Measurements from ENCODE around the gene STK39. TPM values are rescaled to one million over a fixed set of nuclear protein-coding genes. Genes with fewer than 3 reads are reported as not detected.

STK39 gene
- total RNA-seq, 1 donor from 2014 or later = 31.9 TPM

DNA sequence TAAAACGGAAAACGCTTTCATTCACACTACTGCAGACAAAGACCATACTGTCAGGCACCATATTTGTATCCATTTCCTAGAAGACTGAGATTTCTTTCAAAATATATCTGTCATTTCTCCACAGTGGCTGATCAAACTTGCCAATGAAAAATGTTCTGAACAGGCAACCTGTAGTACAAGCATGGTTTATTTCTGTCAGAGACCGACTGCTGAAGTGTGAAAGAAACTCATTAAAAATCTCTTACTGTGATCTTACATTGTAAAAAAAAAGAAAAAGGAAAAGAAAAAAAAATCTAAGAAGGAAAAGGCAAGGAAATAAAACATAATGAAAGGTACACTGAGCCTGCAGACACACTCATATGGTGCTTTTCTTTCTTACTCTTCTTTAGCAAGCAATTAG lies 184.5 kb downstream of the STK39 start:
- DNase-seq (ENCODE audit: low spot score) = no peak
- TF ChIP-seq, protein P1, sequence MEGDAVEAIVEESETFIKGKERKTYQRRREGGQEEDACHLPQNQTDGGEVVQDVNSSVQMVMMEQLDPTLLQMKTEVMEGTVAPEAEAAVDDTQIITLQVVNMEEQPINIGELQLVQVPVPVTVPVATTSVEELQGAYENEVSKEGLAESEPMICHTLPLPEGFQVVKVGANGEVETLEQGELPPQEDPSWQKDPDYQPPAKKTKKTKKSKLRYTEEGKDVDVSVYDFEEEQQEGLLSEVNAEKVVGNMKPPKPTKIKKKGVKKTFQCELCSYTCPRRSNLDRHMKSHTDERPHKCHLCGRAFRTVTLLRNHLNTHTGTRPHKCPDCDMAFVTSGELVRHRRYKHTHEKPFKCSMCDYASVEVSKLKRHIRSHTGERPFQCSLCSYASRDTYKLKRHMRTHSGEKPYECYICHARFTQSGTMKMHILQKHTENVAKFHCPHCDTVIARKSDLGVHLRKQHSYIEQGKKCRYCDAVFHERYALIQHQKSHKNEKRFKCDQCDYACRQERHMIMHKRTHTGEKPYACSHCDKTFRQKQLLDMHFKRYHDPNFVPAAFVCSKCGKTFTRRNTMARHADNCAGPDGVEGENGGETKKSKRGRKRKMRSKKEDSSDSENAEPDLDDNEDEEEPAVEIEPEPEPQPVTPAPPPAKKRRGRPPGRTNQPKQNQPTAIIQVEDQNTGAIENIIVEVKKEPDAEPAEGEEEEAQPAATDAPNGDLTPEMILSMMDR (IDR thresholded peaks at IDR 0.05) = no peak
- Mint-ChIP-seq H3K4me3 (ENCODE audit: unreplicated experiment) (no peak overlapping the region), H3K27ac (ENCODE audit: unreplicated experiment) (no peak overlapping the region), H3K4me1 (ENCODE audit: low read depth) (peaks cover 27% of the 10 kb centered on the region), H3K36me3 (ENCODE audit: low read depth) (peaks cover 17% of the 10 kb centered on the region), H3K9me3 (ENCODE audit: low read depth) (no peaks in the 10 kb centered on the region), H3K27me3 (ENCODE audit: low read depth) (no peaks in the 10 kb centered on the region)

DNA sequence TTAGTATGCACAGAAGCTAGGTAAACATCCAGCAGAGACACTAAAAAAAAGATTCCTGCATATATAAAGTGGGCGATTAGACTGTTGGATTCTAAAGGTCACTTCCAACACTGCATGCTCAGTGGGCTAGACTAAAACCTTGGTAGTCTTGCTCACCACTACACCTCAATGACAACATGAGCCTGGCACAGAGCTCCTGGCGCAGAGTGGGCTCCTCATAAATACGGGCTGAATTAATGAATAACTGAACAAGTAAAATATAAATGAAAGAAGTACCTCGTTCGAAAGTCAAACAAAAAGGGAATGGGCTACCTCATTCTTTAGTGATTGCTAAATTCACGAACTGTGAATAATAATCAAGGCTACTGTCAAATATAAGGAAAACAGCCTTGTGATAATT lies 185.3 kb downstream of the STK39 start:
- TF ChIP-seq, protein P1 (IDR thresholded peaks at IDR 0.05) = no peak
- Mint-ChIP-seq H3K4me3 (ENCODE audit: unreplicated experiment) (no peak overlapping the region), H3K9me3 (ENCODE audit: low read depth) (no peaks in the 10 kb centered on the region), H3K36me3 (ENCODE audit: low read depth) (peaks cover 12% of the 10 kb centered on the region), H3K4me1 (ENCODE audit: low read depth) (peaks cover 27% of the 10 kb centered on the region), H3K27ac (ENCODE audit: unreplicated experiment) (peak overlapping the region; percentile 42), H3K27me3 (ENCODE audit: low read depth) (no peaks in the 10 kb centered on the region)
- DNase-seq (ENCODE audit: low spot score) = no peak

DNA sequence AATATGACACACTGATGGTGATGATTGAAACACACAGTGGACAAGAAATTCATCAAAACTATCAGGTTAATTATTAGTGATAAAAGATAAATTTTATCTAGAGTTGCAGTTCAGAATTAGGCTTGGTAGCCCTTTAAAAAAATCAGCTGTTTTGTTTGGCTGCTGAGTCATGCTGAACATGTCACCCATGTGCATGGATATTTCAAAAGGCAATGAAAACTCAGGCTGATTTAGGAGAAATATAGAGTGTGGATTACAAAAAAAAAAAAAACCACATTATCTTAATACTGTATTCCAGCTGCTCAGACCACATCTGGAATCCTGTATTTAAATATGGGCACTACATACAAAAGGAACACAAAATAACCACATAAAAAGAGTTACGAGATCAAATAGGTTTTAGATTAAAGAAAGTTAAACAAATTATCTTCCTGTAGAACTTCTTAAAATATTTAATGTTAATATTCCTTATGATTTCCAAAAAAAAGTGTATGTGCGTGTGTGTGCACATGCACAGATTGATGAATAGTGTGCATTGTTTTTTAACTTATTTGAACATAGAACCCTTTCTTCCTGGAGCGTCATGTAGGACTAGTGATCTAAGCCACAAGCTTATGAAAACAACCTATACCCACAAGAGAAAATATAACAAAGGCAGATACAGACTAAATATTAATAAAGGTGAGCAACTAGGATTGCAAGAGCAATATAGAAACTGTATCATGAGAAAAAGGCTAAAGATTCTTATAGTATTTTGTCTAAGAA lies 186.2 kb downstream of the STK39 start:
- Mint-ChIP-seq H3K4me3 (ENCODE audit: unreplicated experiment) (no peak overlapping the region), H3K36me3 (ENCODE audit: low read depth) (peaks cover 12% of the 10 kb centered on the region), H3K27ac (ENCODE audit: unreplicated experiment) (peak overlapping the region; percentile 90), H3K4me1 (ENCODE audit: low read depth) (peaks cover 27% of the 10 kb centered on the region), H3K9me3 (ENCODE audit: low read depth) (no peaks in the 10 kb centered on the region), H3K27me3 (ENCODE audit: low read depth) (no peaks in the 10 kb centered on the region)
- TF ChIP-seq, protein P1 (IDR thresholded peaks at IDR 0.05) = no peak
- no peak for DNase-seq (ENCODE audit: low spot score)

DNA sequence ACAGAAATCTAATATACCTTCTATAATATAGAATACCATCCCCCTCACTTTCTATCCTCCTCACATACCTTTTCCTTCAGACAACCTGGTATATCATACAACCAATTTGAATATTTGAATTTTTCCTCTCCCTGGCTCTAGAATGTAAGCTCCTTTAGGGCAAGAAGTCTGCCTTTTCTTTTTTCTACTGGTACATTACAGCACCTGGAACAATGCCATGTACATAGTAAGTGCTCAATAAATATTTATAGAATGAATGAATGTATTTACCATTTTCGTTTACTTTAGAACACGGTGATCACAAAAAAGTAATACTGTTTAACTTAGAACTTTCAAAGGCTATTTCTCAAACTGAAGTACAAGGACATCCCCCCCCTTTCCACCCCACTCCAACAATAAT lies 187.6 kb downstream of the STK39 start:
- Mint-ChIP-seq H3K27ac (ENCODE audit: unreplicated experiment) (no peak overlapping the region), H3K36me3 (ENCODE audit: low read depth) (peaks cover 12% of the 10 kb centered on the region), H3K4me1 (ENCODE audit: low read depth) (peaks cover 24% of the 10 kb centered on the region), H3K9me3 (ENCODE audit: low read depth) (no peaks in the 10 kb centered on the region), H3K4me3 (ENCODE audit: unreplicated experiment) (no peak overlapping the region), H3K27me3 (ENCODE audit: low read depth) (no peaks in the 10 kb centered on the region)
- DNase-seq (ENCODE audit: low spot score) = no peak
- TF ChIP-seq, protein P1 (IDR thresholded peaks at IDR 0.05) = no peak

DNA sequence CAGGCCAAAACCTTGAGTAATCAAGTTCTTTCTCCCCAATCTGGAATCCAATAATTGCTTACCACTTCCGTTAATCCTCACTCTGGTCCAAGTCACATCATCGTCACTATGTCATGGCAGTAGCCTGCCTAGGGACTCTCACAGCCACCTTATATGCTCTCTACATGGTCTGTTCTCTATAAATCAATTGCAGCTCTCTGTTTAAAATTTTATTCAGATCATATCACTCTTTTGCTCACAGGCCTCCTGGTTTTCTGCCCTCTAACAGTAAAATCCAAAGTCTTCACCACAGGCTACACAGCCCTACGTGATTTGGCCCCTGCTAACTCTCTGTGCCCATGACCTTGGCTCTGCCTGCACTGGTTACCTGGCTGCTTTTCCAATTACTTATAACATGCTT lies 188.7 kb downstream of the STK39 start:
- H3K36me3 Mint-ChIP-seq (ENCODE audit: low read depth) = peaks cover 11% of the 10 kb centered on the region
- H3K27ac Mint-ChIP-seq (ENCODE audit: unreplicated experiment) = no peak overlapping the region
- no peak for DNase-seq (ENCODE audit: low spot score)
- H3K9me3 Mint-ChIP-seq (ENCODE audit: low read depth) = no peaks in the 10 kb centered on the region
- H3K27me3 Mint-ChIP-seq (ENCODE audit: low read depth) = no peaks in the 10 kb centered on the region
- H3K4me1 Mint-ChIP-seq (ENCODE audit: low read depth) = peaks cover 20% of the 10 kb centered on the region
- TF ChIP-seq, protein P1 (IDR thresholded peaks at IDR 0.05) = no peak
- no peak overlapping the region for H3K4me3 Mint-ChIP-seq (ENCODE audit: unreplicated experiment)

Data from chondrocyte (in vitro differentiated cells).